ENCODE measurements around the gene GPC4. TPM values are rescaled to one million over a fixed set of nuclear protein-coding genes. Genes with fewer than 3 reads are reported as not detected.
A peak's percentile ranks its signal among the peaks of the same experiment; 100 is the strongest.

Gene GPC4
- total RNA-seq, 1 experiment from 2014 or later = 4.7 TPM

DNA sequence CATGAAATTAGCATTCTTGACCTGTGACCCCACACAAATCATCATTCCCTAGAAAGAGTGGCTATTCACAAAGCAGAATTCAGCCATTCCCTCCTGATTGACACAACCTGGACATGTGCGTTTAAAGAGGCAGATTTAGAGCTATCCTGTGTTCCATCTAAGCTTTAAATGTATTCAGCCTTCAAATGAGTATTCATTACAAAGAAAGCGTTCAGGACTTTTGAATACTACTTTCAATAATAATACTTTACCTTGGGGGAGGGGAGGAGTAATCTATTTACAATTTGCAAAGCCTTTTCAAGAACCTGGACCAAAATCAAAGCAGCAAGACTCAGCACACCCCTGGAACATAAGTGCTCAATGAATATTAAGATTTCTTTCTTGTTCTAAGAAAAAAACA, 22.5 kb upstream of the GPC4 start:
- no peaks in the 10 kb centered on the region for H3K9me3 ChIP-seq (ENCODE audit: insufficient read depth, low read depth)
- H3K36me3 ChIP-seq (ENCODE audit: low read depth) = no peaks in the 10 kb centered on the region
- TF ChIP-seq, protein P1, sequence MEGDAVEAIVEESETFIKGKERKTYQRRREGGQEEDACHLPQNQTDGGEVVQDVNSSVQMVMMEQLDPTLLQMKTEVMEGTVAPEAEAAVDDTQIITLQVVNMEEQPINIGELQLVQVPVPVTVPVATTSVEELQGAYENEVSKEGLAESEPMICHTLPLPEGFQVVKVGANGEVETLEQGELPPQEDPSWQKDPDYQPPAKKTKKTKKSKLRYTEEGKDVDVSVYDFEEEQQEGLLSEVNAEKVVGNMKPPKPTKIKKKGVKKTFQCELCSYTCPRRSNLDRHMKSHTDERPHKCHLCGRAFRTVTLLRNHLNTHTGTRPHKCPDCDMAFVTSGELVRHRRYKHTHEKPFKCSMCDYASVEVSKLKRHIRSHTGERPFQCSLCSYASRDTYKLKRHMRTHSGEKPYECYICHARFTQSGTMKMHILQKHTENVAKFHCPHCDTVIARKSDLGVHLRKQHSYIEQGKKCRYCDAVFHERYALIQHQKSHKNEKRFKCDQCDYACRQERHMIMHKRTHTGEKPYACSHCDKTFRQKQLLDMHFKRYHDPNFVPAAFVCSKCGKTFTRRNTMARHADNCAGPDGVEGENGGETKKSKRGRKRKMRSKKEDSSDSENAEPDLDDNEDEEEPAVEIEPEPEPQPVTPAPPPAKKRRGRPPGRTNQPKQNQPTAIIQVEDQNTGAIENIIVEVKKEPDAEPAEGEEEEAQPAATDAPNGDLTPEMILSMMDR (conservative IDR thresholded peaks at IDR 0.05) = no peak
- no peak for TF ChIP-seq EZH2 (IDR thresholded peaks at IDR 0.05; ENCODE audit: low read depth)
- no peaks in the 10 kb centered on the region for H3F3A ChIP-seq (ENCODE audit: insufficient read depth, low read depth)
- ChIA-PET POLR2A (ENCODE audit: unreplicated experiment) (interaction anchor here (0.6 to 0.7 kb wide), 2 partner anchors 1043 to 1445 kb away, joined by 3 to 8 read pairs; no protein-coding TSS in a partner anchor), CTCF (no interaction called here)
- H3K27ac ChIP-seq = no peak overlapping the region
- BruUV-seq (replicated peaks) = no TSS peak
- no peak for DNase-seq
- no peaks in the 10 kb centered on the region for H3K27me3 ChIP-seq (ENCODE audit: insufficient read depth, low read depth)
- no peaks in the 10 kb centered on the region for H4K20me1 ChIP-seq (ENCODE audit: insufficient read depth)
- H3K9me2 ChIP-seq (ENCODE audit: insufficient read depth) = no peaks in the 10 kb centered on the region
- H2AFZ ChIP-seq = no peak overlapping the region
- H3K79me2 ChIP-seq (ENCODE audit: low read depth) = no peaks in the 10 kb centered on the region
- H3K4me2 ChIP-seq = no peak overlapping the region
- intact Hi-C loops (cut with micrococcal nuclease; ENCODE audit: unreplicated experiment) = no loop called here
- H3K4me3 ChIP-seq = no peak overlapping the region
- H3K4me1 ChIP-seq (replicated peaks; ENCODE audit: insufficient read depth) = 0 out of 2 replicates have a peak, but pooled peaks cover 6% of the 10 kb centered on the region

GRCh38 chrX:133437356-133437755, 22.1 kb upstream of the GPC4 start:
- Histone ChIP-seq H3K79me2 (ENCODE audit: low read depth) (no peaks in the 10 kb centered on the region), H3K4me3 (no peak overlapping the region), H3K27ac (no peak overlapping the region), H4K20me1 (ENCODE audit: insufficient read depth) (no peaks in the 10 kb centered on the region), H3F3A (ENCODE audit: insufficient read depth, low read depth) (no peaks in the 10 kb centered on the region), H3K4me1 (replicated peaks; ENCODE audit: insufficient read depth) (0 out of 2 replicates have a peak, but pooled peaks cover 6% of the 10 kb centered on the region), H3K4me2 (no peak overlapping the region), H2AFZ (no peak overlapping the region), H3K36me3 (ENCODE audit: low read depth) (no peaks in the 10 kb centered on the region), H3K9me3 (ENCODE audit: insufficient read depth, low read depth) (no peaks in the 10 kb centered on the region), H3K27me3 (ENCODE audit: insufficient read depth, low read depth) (no peaks in the 10 kb centered on the region), H3K9me2 (ENCODE audit: insufficient read depth) (no peaks in the 10 kb centered on the region)
- peak; percentile 20 to 38 for DNase-seq
- POLR2A ChIA-PET (ENCODE audit: unreplicated experiment) = interaction anchor here (0.6 to 0.7 kb wide), 2 partner anchors 1042 to 1445 kb away, joined by 3 to 8 read pairs; no protein-coding TSS in a partner anchor
- CTCF ChIA-PET = no interaction called here
- no TSS peak for BruUV-seq (replicated peaks)
- intact Hi-C loops (cut with micrococcal nuclease; ENCODE audit: unreplicated experiment) = no loop called here
- TF ChIP-seq, protein P1 (conservative IDR thresholded peaks at IDR 0.05) = no peak
- no peak for TF ChIP-seq EZH2 (IDR thresholded peaks at IDR 0.05; ENCODE audit: low read depth)

DNA sequence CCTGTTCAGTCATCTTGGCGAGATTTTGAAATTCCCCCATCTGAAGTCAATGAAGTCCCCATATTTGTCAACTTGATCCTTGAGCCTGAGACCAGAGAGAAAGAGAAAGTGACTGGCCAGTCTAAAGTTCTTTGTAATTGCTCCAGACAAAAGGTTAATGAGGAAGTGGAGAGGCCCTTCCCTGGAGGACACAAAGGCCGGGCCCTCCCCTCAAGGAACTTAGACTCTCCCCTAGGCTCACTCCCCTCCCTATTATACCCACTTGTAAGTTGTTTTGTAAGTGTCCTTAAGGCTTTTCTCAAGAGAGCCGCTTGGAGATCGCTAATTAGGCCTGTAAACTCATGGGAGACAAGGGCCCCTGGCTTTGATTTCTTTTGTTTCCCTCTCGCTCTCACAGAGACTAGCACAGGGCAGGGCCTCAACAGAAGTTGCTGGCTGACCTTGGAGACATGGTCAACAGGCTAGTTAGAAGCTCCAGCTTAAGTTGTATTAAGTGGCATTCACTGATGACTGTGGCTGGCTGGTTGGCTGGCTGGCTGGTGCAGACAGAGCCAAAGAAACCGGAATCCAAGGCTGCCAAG, 20.3 kb upstream of the GPC4 start:
- Histone ChIP-seq H3K9me3 (ENCODE audit: insufficient read depth, low read depth) (no peaks in the 10 kb centered on the region), H3K4me3 (no peak overlapping the region), H2AFZ (no peak overlapping the region), H4K20me1 (ENCODE audit: insufficient read depth) (no peaks in the 10 kb centered on the region), H3K27me3 (ENCODE audit: insufficient read depth, low read depth) (no peaks in the 10 kb centered on the region), H3K4me1 (replicated peaks; ENCODE audit: insufficient read depth) (0 out of 2 replicates have a peak, but pooled peaks cover 6% of the 10 kb centered on the region), H3K4me2 (no peak overlapping the region), H3K27ac (no peak overlapping the region), H3K79me2 (ENCODE audit: low read depth) (no peaks in the 10 kb centered on the region), H3F3A (ENCODE audit: insufficient read depth, low read depth) (no peaks in the 10 kb centered on the region), H3K9me2 (ENCODE audit: insufficient read depth) (no peaks in the 10 kb centered on the region), H3K36me3 (ENCODE audit: low read depth) (no peaks in the 10 kb centered on the region)
- no peak for DNase-seq
- ChIA-PET POLR2A (ENCODE audit: unreplicated experiment) (no interaction called here), CTCF (no interaction called here)
- BruUV-seq (replicated peaks) = no TSS peak
- intact Hi-C loops (cut with micrococcal nuclease; ENCODE audit: unreplicated experiment) = no loop called here
- TF ChIP-seq, protein P1 (conservative IDR thresholded peaks at IDR 0.05) = no peak
- TF ChIP-seq EZH2 (IDR thresholded peaks at IDR 0.05; ENCODE audit: low read depth) = no peak

All from PC-9 (cell line).